ENCODE measurements around the gene SRRM3. TPM values are rescaled to one million over a fixed set of nuclear protein-coding genes. Genes with fewer than 3 reads are reported as not detected.
"Not testable (repeated sequence)": the region's sequence is repeated elsewhere in the genome, so short reads cannot be mapped to it uniquely, and the experiment has no call there.

Gene SRRM3
- total RNA-seq, 1 donor from 2014 or later, result 6.1 TPM

- DNase-seq (ENCODE audit: low spot score in 2 of 2), result no peak
- FAIRE-seq, result no peak
These were observed 16.4 kb upstream of the SRRM3 start for GRCh38 chr7:76185187-76185896.

GRCh38 chr7:76187272-76187671, 14.4 kb upstream of the SRRM3 start:
- DNase-seq (ENCODE audit: low spot score in 2 of 2) (no peak), FAIRE-seq (no peak)

GRCh38 chr7:76189276-76189675, 12.4 kb upstream of the SRRM3 start:
- DNase-seq (ENCODE audit: low spot score in 2 of 2) (no peak), FAIRE-seq (no peak)

GRCh38 chr7:76191783-76192240, 9.9 kb upstream of the SRRM3 start:
- FAIRE-seq (no peak), DNase-seq (ENCODE audit: low spot score in 2 of 2) (no peak)

GRCh38 chr7:76193466-76193865, 8.2 kb upstream of the SRRM3 start:
- DNase-seq (ENCODE audit: low spot score in 2 of 2) (no peak), FAIRE-seq (no peak)

- no peak for DNase-seq (ENCODE audit: low spot score in 2 of 2)
- FAIRE-seq, result no peak
These were observed 7.8 kb upstream of the SRRM3 start for GRCh38 chr7:76193883-76194282.

- DNase-seq (ENCODE audit: low spot score in 2 of 2) (no peak), FAIRE-seq (no peak)
These were observed 4.9 kb upstream of the SRRM3 start for GRCh38 chr7:76196786-76197185.

- FAIRE-seq, result no peak
- DNase-seq (ENCODE audit: low spot score in 2 of 2), result no peak
These were observed 3.5 kb upstream of the SRRM3 start for GRCh38 chr7:76198202-76198601.

GRCh38 chr7:76202666-76203030, 952 bp downstream of the SRRM3 start:
- FAIRE-seq, result no peak
- no peak for DNase-seq (ENCODE audit: low spot score in 2 of 2)

GRCh38 chr7:76204147-76204546, 2.5 kb downstream of the SRRM3 start:
- no peak for DNase-seq (ENCODE audit: low spot score in 2 of 2)
- FAIRE-seq, result no peak

GRCh38 chr7:76206633-76207032, 4.9 kb downstream of the SRRM3 start:
- FAIRE-seq (no peak), DNase-seq (ENCODE audit: low spot score in 2 of 2) (peak in 1 of 2 donors; percentile 55)

- no peak for DNase-seq (ENCODE audit: low spot score in 2 of 2)
- no peak for FAIRE-seq
These were observed 7.6 kb downstream of the SRRM3 start for GRCh38 chr7:76209310-76209709.

- no peak for FAIRE-seq
- DNase-seq (ENCODE audit: low spot score in 2 of 2), result no peak
These were observed 9.5 kb downstream of the SRRM3 start for GRCh38 chr7:76211216-76211615.

GRCh38 chr7:76215349-76215748, 13.7 kb downstream of the SRRM3 start:
- DNase-seq (ENCODE audit: low spot score in 2 of 2); FAIRE-seq: not testable (repeated sequence)

GRCh38 chr7:76216381-76217082, 14.8 kb downstream of the SRRM3 start:
- no peak for DNase-seq (ENCODE audit: low spot score in 2 of 2)

GRCh38 chr7:76217942-76218566, 16.4 kb downstream of the SRRM3 start:
- DNase-seq (ENCODE audit: low spot score in 2 of 2), result no peak
- no peak for FAIRE-seq

More at GRCh38 chr7:76216381-76217082, 14.8 kb downstream of the SRRM3 start:
- FAIRE-seq, result no peak

- DNase-seq (ENCODE audit: low spot score in 2 of 2) (no peak), FAIRE-seq (no peak)
These were observed 18.7 kb downstream of the SRRM3 start for GRCh38 chr7:76220185-76221057.

- FAIRE-seq, result no peak
- no peak for DNase-seq (ENCODE audit: low spot score in 2 of 2)
These were observed 20.6 kb downstream of the SRRM3 start for GRCh38 chr7:76222333-76222732.

- DNase-seq (ENCODE audit: low spot score in 2 of 2), result no peak
- FAIRE-seq, result no peak
These were observed 21.1 kb downstream of the SRRM3 start for GRCh38 chr7:76222839-76223238.

- no peak for FAIRE-seq
These were observed 21.7 kb downstream of the SRRM3 start for GRCh38 chr7:76223286-76223972.

More at GRCh38 chr7:76223286-76223972, 21.7 kb downstream of the SRRM3 start:
- DNase-seq (ENCODE audit: low spot score in 2 of 2), result no peak
